IMR-90 (cell line): ENCODE measurements around the gene ATG14. TPM values are rescaled to one million over a fixed set of nuclear protein-coding genes. Genes with fewer than 3 reads are reported as not detected.

Source experiments
- ATAC-seq: fragments of 200-7000 bp; cut with Tn5 transposase; 2 replicates; pipeline ENCODE4 v1.9.1; 2020; ENCODE audit warnings: low read depth, mild to moderate bottlenecking, moderate library complexity
- BruUV-seq: library from RNA; stranded (reverse); fragments of 400-500 nt; replicated peaks from 2 replicates; lab custom pipeline; 2021; lab: Mats Ljungman, UMichigan
- CTCF ChIA-PET: fragments of 300-600 bp; formaldehyde crosslinking; extraction: SDS; loops from one replicate; lab custom pipeline; 2021; ENCODE audit warnings: antibody characterized with exemption; lab: Yijun Ruan, JAX
- POLR2A ChIA-PET: fragments of 300-600 bp; sonication (Branson Sonifier 250); formaldehyde crosslinking; loops from one replicate; lab custom pipeline; 2022; ENCODE audit warnings: antibody characterized with exemption; ENCODE audit not compliant: unreplicated experiment; lab: Charles Lee
- DNase-seq: peaks from one replicate; pipeline ENCODE4 v3.0.0; 2013
- H2AFZ ChIP-seq: replicated peaks from 2 replicates; pipeline ENCODE3; 2013; ENCODE audit warnings: low read length, mild to moderate bottlenecking; ENCODE audit not compliant: poor library complexity
- H2AK5ac ChIP-seq: 2 replicates; pipeline ENCODE4 v1.6.1; 2013; ENCODE audit warnings: low read depth, low read length, inconsistent platforms
- H2AK9ac ChIP-seq: replicated peaks from 2 replicates; pipeline ENCODE3; 2013; ENCODE audit warnings: mild to moderate bottlenecking, low read depth, low read length, moderate library complexity; ENCODE audit not compliant: poor library complexity
- H2BK120ac ChIP-seq: 2 replicates; pipeline ENCODE4 v1.6.1; 2013; ENCODE audit warnings: low read depth, low read length, inconsistent platforms
- H2BK15ac ChIP-seq: 3 replicates; pipeline ENCODE4 v1.6.1; 2013; ENCODE audit warnings: low read depth, low read length, inconsistent platforms
- H2BK20ac ChIP-seq: 2 replicates; pipeline ENCODE4 v1.6.1; 2013; ENCODE audit warnings: low read depth, mild to moderate bottlenecking, inconsistent platforms, low read length, moderate library complexity
- H2BK5ac ChIP-seq: 2 replicates; pipeline ENCODE4 v1.6.1; 2013; ENCODE audit warnings: mild to moderate bottlenecking, low read depth, low read length, inconsistent platforms; ENCODE audit not compliant: poor library complexity, severe bottlenecking
- H3K14ac ChIP-seq: replicated peaks from 2 replicates; pipeline ENCODE4 v1.6.1; 2013; ENCODE audit warnings: low read depth, low read length, inconsistent platforms
- H3K18ac ChIP-seq: 2 replicates; pipeline ENCODE4 v1.6.1; 2013; ENCODE audit warnings: low read depth, low read length, control low read depth
- H3K23ac ChIP-seq: 2 replicates; pipeline ENCODE4 v1.6.1; 2013; ENCODE audit warnings: low read depth, low read length, inconsistent platforms
- H3K27ac ChIP-seq: 2 replicates; pipeline ENCODE4 v1.5.1; 2013; ENCODE audit warnings: mild to moderate bottlenecking, control low read depth, low read length; ENCODE audit not compliant: insufficient read depth
- H3K27me3 ChIP-seq: 2 replicates; pipeline ENCODE4 v1.6.1; 2013; ENCODE audit warnings: low read length; ENCODE audit not compliant: control insufficient read depth, insufficient read depth
- H3K36me3 ChIP-seq: 2 replicates; pipeline ENCODE4 v1.6.1; 2013; ENCODE audit warnings: low read length, mixed read lengths; ENCODE audit not compliant: control insufficient read depth, insufficient read depth
- H3K4ac ChIP-seq: 2 replicates; pipeline ENCODE4 v1.6.1; 2013; ENCODE audit warnings: low read depth, low read length, inconsistent platforms
- H3K4me1 ChIP-seq: 2 replicates; pipeline ENCODE4 v1.6.1; 2013; ENCODE audit warnings: low read length, mixed read lengths; ENCODE audit not compliant: control insufficient read depth, insufficient read depth
- H3K4me2 ChIP-seq: 2 replicates; pipeline ENCODE4 v1.6.1; 2013; ENCODE audit warnings: low read depth, mild to moderate bottlenecking, control low read depth, low read length, moderate library complexity
- H3K4me3 ChIP-seq: 2 replicates; pipeline ENCODE4 v1.5.1; 2013; ENCODE audit warnings: low read depth, mild to moderate bottlenecking, control low read depth, low read length, moderate library complexity; ENCODE audit not compliant: insufficient read depth
- H3K56ac ChIP-seq: 2 replicates; pipeline ENCODE4 v1.6.1; 2013; ENCODE audit warnings: low read length, inconsistent platforms; ENCODE audit not compliant: insufficient read depth; ENCODE audit errors: extremely low read depth
- H3K79me1 ChIP-seq, 2 experiments: 2 replicates each; pipeline ENCODE4 v1.6.1; 2013; ENCODE audit warnings: low read length in 2 of 2, inconsistent platforms in 1 of 2, low read depth in 1 of 2
- H3K9ac ChIP-seq: 2 replicates; pipeline ENCODE4 v1.6.1; 2013; ENCODE audit warnings: low read depth, low read length, control low read depth
- H3K9me1 ChIP-seq: 2 replicates; pipeline ENCODE4 v1.6.1; 2013; ENCODE audit warnings: low read length, inconsistent platforms; ENCODE audit not compliant: insufficient read depth
- H3K9me3 ChIP-seq: 2 replicates; pipeline ENCODE4 v1.6.1; 2013; ENCODE audit warnings: low read length; ENCODE audit not compliant: control insufficient read depth, insufficient read depth
- H4K20me1 ChIP-seq: 2 replicates; pipeline ENCODE4 v1.6.1; 2013; ENCODE audit warnings: low read length, inconsistent platforms; ENCODE audit not compliant: insufficient read depth
- H4K5ac ChIP-seq: 2 replicates; pipeline ENCODE4 v1.6.1; 2013; ENCODE audit warnings: mild to moderate bottlenecking, low read depth, low read length, control low read depth
- H4K8ac ChIP-seq, 2 experiments: 2 replicates each; pipeline ENCODE4 v1.6.1; 2013; ENCODE audit warnings: low read depth in 2 of 2, low read length in 2 of 2, control low read depth in 1 of 2, inconsistent platforms in 1 of 2
- H4K91ac ChIP-seq: 2 replicates; pipeline ENCODE4 v1.6.1; 2013; ENCODE audit warnings: low read depth, low read length, inconsistent platforms; ENCODE audit not compliant: insufficient read depth
- BHLHE40 ChIP-seq: fragments of 150-350 bp; IDR thresholded peaks from 2 replicates; pipeline ENCODE4 v1.6.1; 2016; ENCODE audit warnings: mild to moderate bottlenecking, low read depth, low read length
- CEBPB ChIP-seq: IDR thresholded peaks from 2 replicates; pipeline ENCODE4 v1.6.1; 2012; ENCODE audit warnings: low read depth, low read length, improper control_type of control experiment
- CHD1 ChIP-seq: IDR thresholded peaks from 2 replicates; pipeline ENCODE4 v1.6.1; 2012; ENCODE audit warnings: low read depth, low read length, improper control_type of control experiment
- FOS ChIP-seq: fragments of 150-350 bp; IDR thresholded peaks from 2 replicates; pipeline ENCODE4 v1.6.1; 2016; ENCODE audit warnings: low read depth, low read length
- MAFK ChIP-seq: IDR thresholded peaks from 2 replicates; pipeline ENCODE4 v1.6.1; 2012; ENCODE audit warnings: low read depth, low read length, improper control_type of control experiment
- MAZ ChIP-seq: IDR thresholded peaks from 2 replicates; pipeline ENCODE4 v1.6.1; 2012; ENCODE audit warnings: low read depth, mild to moderate bottlenecking, low read length, improper control_type of control experiment, moderate library complexity, borderline replicate concordance
- MXI1 ChIP-seq: IDR thresholded peaks from 2 replicates; pipeline ENCODE4 v1.6.1; 2012; ENCODE audit warnings: low read depth, mild to moderate bottlenecking, low read length, moderate library complexity, borderline replicate concordance
- NFE2L2 ChIP-seq: fragments of 150-350 bp; IDR thresholded peaks from 2 replicates; pipeline ENCODE4 v1.6.1; 2016; ENCODE audit warnings: low read depth, mild to moderate bottlenecking, low read length
- POLR2A ChIP-seq: IDR thresholded peaks from 2 replicates; pipeline ENCODE4 v1.6.1; 2012; ENCODE audit warnings: mild to moderate bottlenecking, low read depth, low read length
- RAD21 ChIP-seq: IDR thresholded peaks from 2 replicates; pipeline ENCODE4 v1.6.1; 2012; ENCODE audit warnings: low read length, improper control_type of control experiment
- RCOR1 ChIP-seq: IDR thresholded peaks from 2 replicates; pipeline ENCODE4 v1.6.1; 2012; ENCODE audit warnings: mild to moderate bottlenecking, low read length, improper control_type of control experiment; ENCODE audit not compliant: insufficient replicate concordance
- RFX5 ChIP-seq: IDR thresholded peaks from 2 replicates; pipeline ENCODE4 v1.8.0; 2012; ENCODE audit warnings: low read depth, mild to moderate bottlenecking, low read length, moderate library complexity
- SMC3 ChIP-seq: fragments of 150-350 bp; IDR thresholded peaks from 2 replicates; pipeline ENCODE4 v1.6.1; 2016; ENCODE audit warnings: low read depth, mild to moderate bottlenecking, antibody characterized with exemption, low read length, moderate library complexity
- WGBS, 2 experiments: methylation state at CpG; one replicate each; pipeline versions ENCODE4 v1.1.5 to v1.1.7; 2013; ENCODE audit warnings: missing lambda C conversion rate in 2 of 2; ENCODE audit not compliant: insufficient read length in 1 of 2; ENCODE audit errors: extremely low coverage in 2 of 2; 5-methylcytosine and 5-hydroxymethylcytosine counted together
- dilution Hi-C: fragments of 300-500 bp; cut with HindIII; formaldehyde crosslinking; loops from one replicate; pipeline ENCODE4 v1.14.3; 2018; ENCODE audit warnings: low sequenced_read_pairs; ENCODE audit not compliant: unreplicated experiment
- in situ Hi-C: fragments of 300-500 bp; cut with MboI; formaldehyde crosslinking; loops from 3 replicates; pipeline ENCODE4 v1.14.3; 2019; ENCODE audit warnings: low sequenced_read_pairs, inconsistent platforms, mixed read lengths
- intact Hi-C: fragments of 100-400 bp; cut with micrococcal nuclease; formaldehyde crosslinking; loops from 2 replicates; pipeline ENCODE4 v1.10.0; 2022
- polyA plus RNA-seq, 3 experiments: library from polyadenylated mRNA; depleted of rRNA; stranded (reverse); fragments of >200 nt; gene quantifications; 2 replicates each; pipeline ENCODE4 v1.2.3, GENCODE V29; 2012; ENCODE audit warnings: low replicate concordance in 1 of 3
- total RNA-seq: library from RNA; depleted of rRNA; stranded (reverse); fragments of >200 nt; gene quantifications from 2 replicates; pipeline ENCODE4 v1.2.3, GENCODE V29; 2012
- TF ChIP-seq, protein P1 (sequence below): fragments of 150-350 bp; IDR thresholded peaks from 2 replicates; pipeline ENCODE4 v1.6.1; 2017; ENCODE audit warnings: mild to moderate bottlenecking, antibody characterized with exemption, low read length, low read depth
- TF ChIP-seq, protein P2 (sequence below): fragments of 150-350 bp; IDR thresholded peaks from 2 replicates; pipeline ENCODE4 v1.6.1; 2016; ENCODE audit warnings: low read depth, mild to moderate bottlenecking, low read length, moderate library complexity, borderline replicate concordance
- TF ChIP-seq, protein P3 (sequence below): conservative IDR thresholded peaks from 2 replicates; pipeline ENCODE4 v1.5.1; 2012; ENCODE audit warnings: mild to moderate bottlenecking, low read depth, low read length, improper control_type of control experiment

ATG14 gene
- total and polyA plus RNA-seq, 2 of the 4 experiments (the other 2 are of a cell fraction), result 5.0 to 12.4 TPM

DNA sequence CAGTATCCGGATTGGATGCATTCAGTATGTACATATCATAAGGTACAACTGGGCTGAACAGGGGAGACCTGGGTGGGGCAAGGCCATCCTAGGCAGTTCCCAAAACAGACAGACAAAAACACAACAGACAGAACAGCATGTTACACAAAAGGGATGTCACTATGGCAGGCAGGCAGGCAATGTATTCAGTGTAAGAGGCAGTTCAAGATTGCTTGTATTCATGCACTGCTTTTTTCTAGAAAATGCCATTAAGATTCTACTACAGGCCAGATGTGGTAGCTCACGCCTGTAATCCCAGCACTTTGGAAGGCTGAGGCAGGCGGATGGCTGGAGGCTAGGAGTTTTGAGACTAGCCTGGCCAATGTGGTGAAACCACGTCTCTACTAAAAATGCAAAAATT, 25.3 kb upstream of the ATG14 start:
- ATAC-seq, result no peak
- Histone ChIP-seq H2BK20ac (no peak overlapping the region), H4K5ac (no peak overlapping the region), H3K9ac (no peak overlapping the region), H4K8ac (no peak overlapping the region), H3K9me3 (no peaks in the 10 kb centered on the region), H2BK120ac (no peak overlapping the region), H2AFZ (no peak overlapping the region), H2BK15ac (no peak overlapping the region), H3K56ac (no peak overlapping the region), H3K23ac (no peak overlapping the region), H4K91ac (no peak overlapping the region), H3K79me1 (no peaks in the 10 kb centered on the region), H3K36me3 (no peaks in the 10 kb centered on the region), H2AK5ac (no peak overlapping the region), H3K4ac (no peak overlapping the region), H3K14ac (no peak overlapping the region), H3K18ac (no peak overlapping the region), H3K4me2 (no peak overlapping the region), H4K20me1 (no peaks in the 10 kb centered on the region), H3K4me1 (no peaks in the 10 kb centered on the region), H3K4me3 (no peak overlapping the region), H2BK5ac (no peak overlapping the region), H3K27ac (no peak overlapping the region), H2AK9ac (no peak overlapping the region), H3K27me3 (peaks cover 12% of the 10 kb centered on the region), H3K9me1 (no peaks in the 10 kb centered on the region)
- in situ Hi-C loops, result loop anchor here (25.0 kb wide), 1 partner anchor 900 kb away; no protein-coding TSS in a partner anchor
- intact Hi-C loops, result loop anchor here (5.0 to 10.0 kb wide), 2 partner anchors 490 to 678 kb away; partner anchors contain the start of gene PELI2
- TF ChIP-seq MXI1, result no peak
- TF ChIP-seq MAZ, result no peak
- TF ChIP-seq, protein P1, sequence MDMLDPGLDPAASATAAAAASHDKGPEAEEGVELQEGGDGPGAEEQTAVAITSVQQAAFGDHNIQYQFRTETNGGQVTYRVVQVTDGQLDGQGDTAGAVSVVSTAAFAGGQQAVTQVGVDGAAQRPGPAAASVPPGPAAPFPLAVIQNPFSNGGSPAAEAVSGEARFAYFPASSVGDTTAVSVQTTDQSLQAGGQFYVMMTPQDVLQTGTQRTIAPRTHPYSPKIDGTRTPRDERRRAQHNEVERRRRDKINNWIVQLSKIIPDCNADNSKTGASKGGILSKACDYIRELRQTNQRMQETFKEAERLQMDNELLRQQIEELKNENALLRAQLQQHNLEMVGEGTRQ, result no peak
- no peak for TF ChIP-seq MAFK
- no peak for TF ChIP-seq CEBPB
- no peak for TF ChIP-seq FOS
- no peak for TF ChIP-seq BHLHE40
- no peak for TF ChIP-seq RFX5
- no peak for TF ChIP-seq SMC3
- no peak for TF ChIP-seq NFE2L2
- no peak for TF ChIP-seq CHD1
- TF ChIP-seq RCOR1, result no peak
- no peak for TF ChIP-seq POLR2A
- TF ChIP-seq, protein P2, sequence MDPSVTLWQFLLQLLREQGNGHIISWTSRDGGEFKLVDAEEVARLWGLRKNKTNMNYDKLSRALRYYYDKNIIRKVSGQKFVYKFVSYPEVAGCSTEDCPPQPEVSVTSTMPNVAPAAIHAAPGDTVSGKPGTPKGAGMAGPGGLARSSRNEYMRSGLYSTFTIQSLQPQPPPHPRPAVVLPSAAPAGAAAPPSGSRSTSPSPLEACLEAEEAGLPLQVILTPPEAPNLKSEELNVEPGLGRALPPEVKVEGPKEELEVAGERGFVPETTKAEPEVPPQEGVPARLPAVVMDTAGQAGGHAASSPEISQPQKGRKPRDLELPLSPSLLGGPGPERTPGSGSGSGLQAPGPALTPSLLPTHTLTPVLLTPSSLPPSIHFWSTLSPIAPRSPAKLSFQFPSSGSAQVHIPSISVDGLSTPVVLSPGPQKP, result no peak
- TF ChIP-seq, protein P3, sequence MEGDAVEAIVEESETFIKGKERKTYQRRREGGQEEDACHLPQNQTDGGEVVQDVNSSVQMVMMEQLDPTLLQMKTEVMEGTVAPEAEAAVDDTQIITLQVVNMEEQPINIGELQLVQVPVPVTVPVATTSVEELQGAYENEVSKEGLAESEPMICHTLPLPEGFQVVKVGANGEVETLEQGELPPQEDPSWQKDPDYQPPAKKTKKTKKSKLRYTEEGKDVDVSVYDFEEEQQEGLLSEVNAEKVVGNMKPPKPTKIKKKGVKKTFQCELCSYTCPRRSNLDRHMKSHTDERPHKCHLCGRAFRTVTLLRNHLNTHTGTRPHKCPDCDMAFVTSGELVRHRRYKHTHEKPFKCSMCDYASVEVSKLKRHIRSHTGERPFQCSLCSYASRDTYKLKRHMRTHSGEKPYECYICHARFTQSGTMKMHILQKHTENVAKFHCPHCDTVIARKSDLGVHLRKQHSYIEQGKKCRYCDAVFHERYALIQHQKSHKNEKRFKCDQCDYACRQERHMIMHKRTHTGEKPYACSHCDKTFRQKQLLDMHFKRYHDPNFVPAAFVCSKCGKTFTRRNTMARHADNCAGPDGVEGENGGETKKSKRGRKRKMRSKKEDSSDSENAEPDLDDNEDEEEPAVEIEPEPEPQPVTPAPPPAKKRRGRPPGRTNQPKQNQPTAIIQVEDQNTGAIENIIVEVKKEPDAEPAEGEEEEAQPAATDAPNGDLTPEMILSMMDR, result no peak
- TF ChIP-seq RAD21, result no peak
- no TSS peak for BruUV-seq
- CTCF ChIA-PET, result interaction anchor here (1.1 kb wide), 1 partner anchor 9 kb away, joined by 3 read pairs; no protein-coding TSS in a partner anchor
- 60% methylated on average over 1 of the region's 4 CpGs; no CpG with 5 or more reads in 1 of the 2 experiments for WGBS, 2 experiments
- POLR2A ChIA-PET, result no interaction called here
- DNase-seq, result no peak
- dilution Hi-C loops, result no loop called here
